GM19468 (cell line): Measurements from ENCODE around the gene AOPEP.

ENCODE experiments used
- ATAC-seq: cut with Tn5 transposase; IDR thresholded peaks from one replicate; pipeline ENCODE4 v1.9.1; 2021; ENCODE audit warnings: mild to moderate bottlenecking, moderate library complexity, moderate number of reproducible peaks; ENCODE audit not compliant: unreplicated experiment; ENCODE audit errors: extremely low read depth

AOPEP gene

DNA sequence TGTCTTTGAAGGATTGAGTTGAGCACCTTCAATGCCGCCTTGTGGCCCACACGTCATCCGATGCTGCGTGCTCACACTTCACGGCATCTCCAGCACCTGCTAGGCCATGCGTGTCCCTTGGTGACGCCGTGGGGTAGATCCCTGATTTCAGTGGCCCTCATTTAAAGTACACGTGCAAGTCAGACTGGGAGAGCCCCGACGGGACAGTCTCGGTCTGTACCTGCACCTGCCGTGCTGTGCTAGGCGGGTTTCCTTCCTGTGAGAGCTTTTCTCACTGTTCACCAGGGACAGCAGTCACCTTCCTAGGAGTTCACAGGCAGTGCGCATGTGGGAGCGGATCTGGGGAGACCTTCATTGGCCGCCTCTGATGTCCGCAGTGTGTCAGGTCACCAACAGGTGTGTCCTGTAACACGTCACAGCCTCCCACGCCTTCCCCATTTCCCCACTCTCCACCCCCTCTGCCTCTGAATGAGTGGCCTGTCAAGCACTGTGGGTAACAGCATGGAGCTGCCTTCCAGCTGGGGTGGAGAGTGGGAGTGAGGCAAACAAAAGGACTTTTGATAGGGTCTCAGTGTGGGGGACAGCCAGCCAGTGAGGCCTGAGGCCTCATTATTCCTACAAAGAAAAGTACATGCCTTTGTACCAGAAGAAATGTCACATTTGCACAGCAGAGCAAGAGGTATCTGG is 354.6 kb downstream of the AOPEP start:
- no peak for ATAC-seq

DNA sequence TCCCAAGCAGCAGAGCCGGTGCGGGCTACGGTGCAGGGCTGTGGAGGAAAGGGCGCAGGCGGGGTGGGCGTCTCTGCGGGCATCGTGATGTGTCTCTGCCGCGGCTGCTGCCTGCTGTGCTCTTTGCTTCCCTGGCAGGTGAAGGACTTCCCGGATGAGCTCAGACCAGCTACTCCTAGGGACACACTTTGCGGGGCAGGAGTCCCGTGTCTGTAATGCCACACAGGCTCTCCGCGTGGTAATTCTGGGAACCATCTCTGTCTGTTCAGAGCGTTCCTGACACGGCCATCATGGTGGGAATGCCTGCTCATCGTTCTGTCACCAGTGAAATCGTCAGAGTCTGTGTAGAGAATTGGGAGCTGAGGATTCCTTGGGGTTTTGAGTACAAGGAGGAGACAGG is 355.5 kb downstream of the AOPEP start:
- ATAC-seq = no peak

DNA sequence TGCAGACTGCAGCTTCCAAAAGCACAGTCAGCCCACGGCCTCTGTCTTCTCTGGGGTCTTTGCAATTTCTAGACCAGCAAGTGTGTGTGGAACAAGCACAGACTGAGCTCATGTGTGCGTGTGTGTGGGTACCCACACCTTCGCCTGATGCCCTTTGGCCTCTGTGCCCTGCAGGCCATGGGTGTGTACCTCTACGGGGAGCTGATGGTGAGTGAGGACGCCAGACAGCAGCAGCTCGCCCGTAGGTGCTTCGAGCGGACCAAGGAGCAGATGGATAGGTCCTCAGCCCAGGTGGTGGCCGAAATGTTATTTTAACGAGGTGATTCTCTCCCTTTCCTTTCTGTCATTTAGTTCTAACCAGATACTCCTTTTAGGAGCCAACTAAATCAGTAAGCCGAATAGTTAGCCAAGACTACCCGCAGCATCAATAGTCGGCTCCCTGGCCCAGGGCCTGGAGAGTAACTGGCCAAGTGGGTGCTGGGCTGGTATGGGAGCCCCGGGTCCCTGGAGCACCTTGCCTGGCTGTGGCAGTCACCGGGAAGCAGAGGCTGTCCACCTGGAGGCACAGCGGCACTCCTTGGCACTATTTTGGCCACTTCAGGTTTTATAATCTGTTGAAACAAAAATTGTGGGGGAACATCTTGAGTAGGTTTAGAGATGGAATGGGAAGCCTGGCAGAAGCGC is 356.0 kb downstream of the AOPEP start:
- no peak for ATAC-seq

DNA sequence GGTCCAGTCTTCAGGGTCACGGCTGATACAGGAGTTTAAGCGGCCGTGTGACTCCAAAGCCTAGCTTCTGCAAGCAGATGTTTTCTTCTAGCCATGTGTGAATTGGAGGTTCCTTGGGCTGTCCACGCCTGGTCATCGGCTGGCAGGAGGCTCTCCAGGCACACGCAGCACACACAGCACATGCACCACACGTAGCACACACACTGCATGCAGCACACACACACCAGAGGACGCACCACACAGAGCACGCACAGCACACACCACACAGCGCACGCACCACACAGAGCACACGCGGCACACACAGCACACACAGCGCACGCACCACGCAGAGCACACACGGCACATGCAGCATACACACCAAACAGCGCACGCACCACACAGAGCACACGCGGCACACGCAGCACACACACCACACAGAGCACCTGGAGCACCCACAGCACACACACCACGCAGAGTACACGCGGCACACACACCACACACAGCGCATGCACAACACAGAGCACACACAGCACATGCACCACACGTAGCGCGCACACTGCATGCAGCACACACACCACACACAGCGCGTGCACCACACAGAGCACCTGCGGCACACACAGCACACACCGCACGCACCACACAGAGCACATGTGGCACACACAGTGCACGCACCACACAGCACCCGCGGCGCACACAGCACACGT is 356.7 kb downstream of the AOPEP start:
- ATAC-seq = no peak

DNA sequence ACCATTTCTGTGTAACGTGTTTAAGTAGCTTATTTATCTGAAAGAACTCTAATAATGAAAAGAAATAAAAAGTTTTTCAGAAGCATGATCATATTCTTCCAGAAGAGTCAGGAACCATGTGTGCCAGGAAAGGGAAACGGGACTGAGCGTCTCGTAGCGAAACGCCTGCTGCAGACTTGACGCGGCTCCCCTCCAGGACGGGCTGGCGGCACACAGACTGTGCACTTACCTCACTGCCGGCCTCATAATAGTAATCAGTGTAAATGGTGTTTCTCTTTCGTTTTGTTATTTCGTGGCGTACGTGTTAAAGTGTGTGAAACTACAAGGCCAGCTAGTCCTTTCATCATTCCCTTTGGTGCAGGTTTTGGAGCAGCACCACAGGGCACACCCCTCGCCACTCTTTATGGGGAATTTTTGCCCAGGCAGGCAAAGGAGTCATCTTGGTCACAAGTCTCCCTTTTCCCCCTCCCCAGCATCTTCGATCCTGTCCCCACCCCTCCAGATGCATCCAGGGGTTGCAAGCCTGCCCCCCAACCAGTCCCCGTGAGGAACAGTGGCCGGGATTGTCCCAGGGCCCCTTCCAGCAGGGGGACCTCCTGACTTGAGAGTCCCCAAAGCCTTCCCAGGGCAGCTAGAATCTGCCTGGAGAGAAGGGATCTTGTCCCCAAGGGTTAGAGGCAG is 357.9 kb downstream of the AOPEP start:
- ATAC-seq = no peak

DNA sequence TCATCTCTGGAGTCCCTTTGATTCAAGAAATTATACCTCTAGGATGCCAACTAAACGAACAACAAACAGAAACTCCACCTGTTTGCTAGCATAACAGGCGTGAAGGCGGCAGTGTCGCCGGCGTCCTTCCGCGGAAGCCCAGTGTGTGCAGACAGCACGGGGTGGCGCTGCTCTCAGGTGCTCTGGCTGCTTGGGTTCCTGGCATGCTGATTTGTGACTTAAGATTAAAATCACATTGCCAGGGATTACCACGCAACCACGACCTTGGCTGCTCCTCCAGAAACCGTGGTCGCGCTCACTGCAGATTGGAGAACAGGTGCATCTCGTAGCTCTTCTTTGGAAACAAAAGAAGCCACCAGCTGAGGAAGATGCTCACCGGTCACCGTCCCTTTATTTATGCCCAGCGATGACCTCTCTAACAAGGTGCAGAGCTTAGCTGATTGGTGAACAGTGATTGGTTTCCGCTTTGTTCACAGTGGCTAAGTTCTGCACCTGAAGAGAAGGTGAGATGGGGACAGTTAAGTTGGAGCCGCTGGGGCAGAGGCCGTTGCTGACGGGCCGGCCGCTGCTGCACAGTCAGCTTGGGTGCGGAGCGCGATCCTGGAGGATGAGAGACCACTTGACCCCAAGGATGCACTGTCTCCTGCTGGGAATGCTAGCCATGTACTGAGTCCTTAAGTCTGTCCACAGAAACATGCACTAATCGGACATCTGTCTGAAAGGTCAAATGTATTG is 358.7 kb downstream of the AOPEP start:
- no peak for ATAC-seq

DNA sequence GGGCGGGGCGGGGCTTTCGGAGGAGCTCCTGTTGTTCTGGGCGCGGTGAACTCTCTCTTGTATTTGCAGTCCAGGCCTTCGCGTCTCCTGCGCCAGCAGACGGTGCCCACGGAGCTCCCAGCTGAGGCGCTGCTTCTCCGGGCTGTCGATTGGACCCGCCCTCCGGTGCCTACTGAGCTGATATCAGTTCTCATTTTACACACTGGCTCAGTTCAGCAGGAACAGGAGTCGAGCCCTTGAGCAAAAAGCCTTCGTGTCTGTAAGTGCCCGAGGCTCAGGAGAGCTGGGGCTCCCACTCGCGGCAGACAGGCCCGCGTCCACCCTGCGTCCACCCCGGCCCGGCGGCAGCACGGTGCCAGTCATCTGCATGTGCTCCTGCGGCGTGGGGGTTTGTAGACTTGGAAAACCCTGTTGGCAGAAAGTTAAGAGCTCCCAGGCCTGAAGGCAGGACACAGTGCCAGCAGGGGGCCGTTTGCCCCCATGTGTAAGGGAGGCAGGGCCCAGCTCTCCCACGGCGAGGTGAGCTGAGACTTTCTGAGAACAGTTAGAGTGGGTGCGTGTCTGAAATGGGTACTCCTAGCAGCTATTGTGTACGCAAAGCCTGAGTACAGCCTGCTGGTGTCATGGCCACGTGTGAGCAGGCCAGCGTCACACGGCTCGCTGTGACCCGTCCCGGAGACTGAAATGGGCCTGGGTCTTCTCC is 359.5 kb downstream of the AOPEP start:
- no peak for ATAC-seq

DNA sequence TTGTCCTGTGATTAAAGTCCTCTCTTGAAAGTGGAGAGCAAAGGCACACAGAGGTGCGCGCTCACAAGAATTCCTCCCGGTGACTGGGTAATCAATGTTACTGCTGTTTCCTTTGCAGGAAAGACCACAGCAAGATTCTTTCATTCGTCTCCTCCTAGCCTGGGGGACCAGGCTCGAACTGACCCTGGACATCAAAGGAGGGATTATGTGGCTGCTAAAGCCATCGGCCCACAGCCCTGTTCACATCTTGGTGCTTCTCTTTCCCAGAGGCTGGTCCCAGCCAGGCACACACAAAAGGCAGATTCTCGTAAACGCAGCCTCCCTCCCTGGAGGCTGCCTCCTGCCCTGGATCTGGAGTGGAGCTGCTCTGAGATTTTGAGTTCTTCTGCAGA is 360.1 kb downstream of the AOPEP start:
- ATAC-seq = no peak

DNA sequence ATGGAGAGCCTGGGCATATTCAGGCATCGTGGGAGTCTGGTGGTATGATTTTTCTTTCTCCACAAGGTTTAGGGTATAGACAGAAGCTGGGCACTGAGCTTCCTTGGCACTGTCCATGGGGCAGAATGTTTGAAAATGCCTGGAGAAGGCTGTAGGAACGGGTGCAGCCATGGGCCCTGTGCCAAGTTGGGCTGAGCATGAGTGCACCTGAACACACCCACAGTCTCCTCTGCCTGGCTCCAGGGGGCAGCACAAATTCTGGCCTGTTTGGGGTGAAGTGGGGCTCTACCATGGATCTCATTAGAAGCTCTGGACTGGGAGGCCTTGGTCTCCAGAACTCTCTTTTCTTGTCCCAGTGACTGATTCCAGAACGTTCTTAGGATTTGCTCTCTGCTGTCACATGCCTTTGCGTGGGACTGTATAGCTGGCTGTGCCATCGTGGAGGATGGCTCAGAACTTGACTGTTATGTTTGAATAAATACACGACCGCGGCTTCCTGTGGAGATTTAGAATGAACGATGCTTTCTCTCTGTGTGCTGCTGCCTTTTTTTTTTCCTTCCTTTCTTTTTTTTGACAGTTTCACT is 361.3 kb downstream of the AOPEP start:
- ATAC-seq = no peak

DNA sequence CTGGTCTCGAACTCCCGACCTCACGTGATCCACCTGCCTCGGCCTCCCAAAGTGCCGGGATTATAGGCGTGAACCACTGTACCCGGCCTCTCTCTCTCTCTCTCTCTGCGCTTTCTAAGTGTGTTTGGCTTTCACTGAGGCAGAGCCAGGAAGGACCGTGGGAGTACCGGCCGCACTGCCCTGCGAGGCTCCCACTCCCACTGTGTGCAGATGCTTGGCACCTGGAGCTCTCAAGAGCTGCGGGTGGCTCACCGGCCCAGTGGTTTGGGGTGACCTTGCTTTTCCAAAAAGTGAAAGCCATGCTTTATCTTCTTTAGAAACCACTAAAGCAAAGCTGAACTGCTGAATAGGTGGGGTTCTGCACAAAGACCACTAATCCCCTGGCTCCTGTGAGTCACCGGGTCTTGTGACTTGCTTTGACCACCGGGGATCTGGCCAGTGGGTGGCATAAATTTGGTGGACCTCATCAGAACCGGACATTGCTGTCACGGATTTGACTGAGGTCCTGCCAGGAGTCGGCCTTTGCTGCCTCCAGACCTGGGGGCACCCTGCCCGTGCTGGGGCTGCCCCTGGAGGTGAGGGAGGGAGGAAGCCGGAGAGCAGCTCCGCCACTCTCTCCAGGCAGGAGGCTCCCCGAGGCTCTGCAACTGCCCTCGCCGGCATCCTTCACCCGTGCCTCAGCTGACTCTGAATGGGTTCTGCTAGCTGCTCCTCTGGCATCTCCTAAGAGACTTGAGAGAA is 362.1 kb downstream of the AOPEP start:
- no peak for ATAC-seq

DNA sequence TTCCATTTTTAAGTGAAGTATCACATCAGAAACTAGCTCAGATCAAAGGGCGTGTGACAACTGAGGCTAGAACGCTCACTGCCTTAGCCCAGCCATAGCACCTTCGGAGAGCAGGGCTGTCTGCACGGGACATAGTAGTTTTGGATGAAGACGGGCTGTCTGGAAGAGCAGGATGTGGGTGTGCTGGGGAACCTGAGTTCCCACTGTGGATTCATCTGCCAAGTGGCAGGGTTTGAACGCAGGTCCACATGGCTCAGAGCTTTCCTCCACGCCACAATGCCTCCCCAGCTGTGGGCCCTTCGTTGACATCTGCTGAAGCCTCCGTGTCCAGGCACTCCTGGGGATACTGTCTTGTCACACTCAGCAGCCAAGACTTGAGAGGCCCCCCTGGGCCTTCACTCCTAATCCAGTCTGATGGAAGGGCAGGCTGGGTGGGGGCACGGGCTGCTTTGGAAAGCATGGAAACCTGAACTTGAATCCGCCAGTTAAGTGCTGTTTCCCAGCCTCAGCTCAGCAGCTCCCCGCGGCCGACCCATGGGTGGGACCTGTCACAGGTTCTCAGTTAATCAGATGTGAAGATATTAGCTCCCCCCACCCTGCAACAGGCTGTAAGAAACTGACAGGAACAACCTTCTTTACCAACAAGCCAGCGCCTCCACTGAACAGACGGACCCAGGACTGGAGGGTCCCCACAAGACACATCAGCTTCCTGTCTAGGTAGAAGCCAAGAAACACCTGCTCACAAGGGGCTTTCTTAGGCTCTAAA is 362.9 kb downstream of the AOPEP start:
- ATAC-seq = no peak

DNA sequence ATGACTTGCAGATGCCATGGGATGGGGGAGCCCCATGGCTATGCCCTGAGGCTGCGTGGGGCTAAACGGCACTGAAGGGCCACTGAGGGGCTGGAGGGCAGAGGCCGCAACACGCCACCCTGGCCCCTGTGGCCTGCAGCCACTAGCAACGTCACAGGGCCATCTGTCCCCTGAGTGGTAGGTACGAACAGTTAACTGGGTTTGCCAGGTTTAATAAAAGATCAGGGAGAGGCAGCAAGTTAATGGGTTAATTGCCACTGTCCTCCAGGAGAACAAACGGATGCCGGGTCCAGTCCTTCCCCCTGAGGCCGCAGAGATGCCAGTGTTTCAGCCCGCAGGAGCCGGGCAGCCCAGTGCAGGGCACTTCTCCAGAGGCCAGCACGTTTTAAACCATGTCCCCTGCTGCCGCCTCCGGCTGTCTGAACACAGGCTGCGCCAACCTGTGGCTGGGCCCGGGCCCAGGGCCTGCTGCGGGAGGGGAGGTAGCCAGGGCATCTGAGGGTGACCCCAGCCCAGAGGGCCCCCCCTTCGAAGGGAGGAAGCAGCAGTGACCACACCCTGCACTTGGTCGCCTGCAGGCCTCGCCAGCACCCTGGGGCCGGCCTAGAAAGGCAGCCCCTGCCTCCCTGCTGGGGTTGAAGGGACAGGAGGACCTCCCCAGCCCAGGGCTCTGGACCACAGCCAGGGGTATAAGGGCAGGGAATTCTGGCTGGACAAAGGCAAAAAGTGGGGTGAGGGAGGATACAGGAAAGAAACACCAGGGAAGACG is 363.7 kb downstream of the AOPEP start:
- no peak for ATAC-seq

DNA sequence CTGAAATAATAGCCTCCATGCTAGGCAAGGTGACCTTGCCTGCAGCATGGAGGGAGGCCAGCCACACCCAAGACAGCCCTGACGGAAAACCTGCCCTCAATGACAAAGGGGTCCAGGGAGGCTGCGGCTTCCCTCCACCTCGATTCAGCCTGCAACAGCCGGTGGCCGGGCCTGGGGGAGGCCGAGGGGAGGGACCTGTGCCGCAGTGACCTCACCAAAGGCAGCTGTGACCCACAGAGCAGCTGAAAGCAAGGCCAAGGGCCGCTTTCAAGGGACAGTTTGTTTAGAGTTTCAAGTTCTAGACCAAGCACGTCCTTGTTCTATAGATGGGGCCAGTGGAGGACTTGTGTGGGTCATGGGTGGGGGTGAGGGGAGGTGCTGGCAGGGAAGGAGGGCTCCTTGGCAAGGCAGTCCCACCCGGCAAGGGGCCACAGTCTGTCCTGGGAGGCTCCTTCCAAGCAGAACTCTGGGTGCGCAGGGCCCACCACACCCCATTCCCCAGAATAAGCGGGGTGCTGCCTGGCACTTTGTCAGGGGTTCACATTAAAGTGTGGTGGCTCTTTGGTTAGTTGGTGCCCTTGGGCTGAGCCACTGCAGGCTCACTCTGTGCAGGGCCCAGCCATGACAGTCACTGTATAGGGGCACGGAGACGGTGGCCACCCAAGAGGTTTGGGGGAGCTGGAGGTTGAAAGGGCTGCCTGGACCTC is 364.5 kb downstream of the AOPEP start:
- no peak for ATAC-seq

DNA sequence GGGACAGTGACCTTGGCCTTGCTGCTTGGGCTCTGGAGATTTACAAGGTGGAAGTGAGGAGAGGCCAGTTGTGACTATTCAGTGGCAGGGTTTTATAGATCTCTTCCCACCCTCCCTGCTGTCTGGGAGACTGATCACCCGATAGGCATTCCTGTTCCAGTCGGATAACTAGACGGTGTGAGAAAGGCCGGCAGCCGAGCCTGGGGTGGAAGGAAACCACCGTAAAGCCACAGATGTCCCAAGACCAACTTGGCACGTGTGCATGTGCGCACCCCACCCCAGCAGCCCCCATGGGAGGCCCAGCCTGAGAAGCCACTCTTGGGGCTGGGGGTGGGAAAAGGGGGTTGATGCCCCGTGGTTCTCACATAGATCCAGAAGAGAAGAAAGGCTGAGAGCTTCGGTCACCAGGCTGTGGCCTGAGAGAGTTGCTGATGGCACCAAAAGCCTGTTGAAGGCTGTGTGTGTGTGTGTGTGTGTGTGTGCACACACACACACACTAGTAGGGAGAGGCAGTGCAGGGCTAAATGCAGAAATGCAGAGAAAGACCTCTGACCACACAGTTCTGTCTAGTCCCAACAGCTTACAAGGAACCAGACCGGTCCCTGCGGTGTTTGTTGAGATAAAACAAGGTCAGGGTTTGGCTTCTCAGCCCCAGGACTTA is 365.2 kb downstream of the AOPEP start:
- ATAC-seq = no peak

DNA sequence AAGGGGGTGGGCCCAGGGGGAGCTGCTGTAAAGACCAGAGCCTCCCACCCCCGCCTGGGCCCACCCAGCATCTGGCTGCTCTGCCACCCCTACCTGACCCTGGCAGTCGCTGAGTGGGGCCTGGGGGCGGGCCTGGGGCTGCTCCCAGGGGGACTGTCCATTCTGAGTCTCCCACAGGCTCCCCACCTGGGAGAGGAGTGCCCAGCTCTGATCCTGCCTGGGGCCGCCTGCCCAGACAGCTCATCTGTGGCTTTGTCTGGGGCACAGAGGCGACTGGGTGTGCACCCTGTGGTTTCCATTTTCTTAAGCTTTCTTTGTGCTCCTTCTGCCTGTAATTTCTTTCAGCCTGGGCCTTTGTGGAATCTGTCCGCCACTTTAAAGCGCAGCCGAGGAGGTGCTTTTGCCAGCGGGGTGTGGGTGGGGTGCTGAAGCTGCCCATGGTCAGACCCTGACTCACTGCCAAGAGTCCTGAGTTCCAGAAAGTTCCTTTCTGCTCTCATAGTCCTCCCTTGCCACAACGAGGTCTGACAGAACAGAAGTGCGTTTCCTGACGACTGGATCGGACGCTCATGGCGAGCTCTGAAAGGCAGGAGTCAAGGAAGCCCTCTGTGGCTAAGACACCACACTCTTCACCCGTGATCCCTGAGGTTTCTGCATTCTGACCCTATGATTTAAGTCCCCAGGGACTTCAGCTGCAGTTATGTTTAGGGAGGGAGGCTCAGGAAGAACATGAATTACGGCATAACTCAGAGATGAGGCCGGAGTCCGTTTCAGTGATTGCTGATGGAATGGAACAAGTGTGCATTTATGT is 366.0 kb downstream of the AOPEP start:
- no peak for ATAC-seq
